HG03442 (cell line): ENCODE data around the gene IL24.

Experiments used
- ATAC-seq: cut with Tn5 transposase; IDR thresholded peaks from one replicate; pipeline ENCODE4 v1.9.1; 2021; ENCODE audit warnings: mild to moderate bottlenecking, moderate library complexity; ENCODE audit not compliant: unreplicated experiment

IL24 gene

DNA sequence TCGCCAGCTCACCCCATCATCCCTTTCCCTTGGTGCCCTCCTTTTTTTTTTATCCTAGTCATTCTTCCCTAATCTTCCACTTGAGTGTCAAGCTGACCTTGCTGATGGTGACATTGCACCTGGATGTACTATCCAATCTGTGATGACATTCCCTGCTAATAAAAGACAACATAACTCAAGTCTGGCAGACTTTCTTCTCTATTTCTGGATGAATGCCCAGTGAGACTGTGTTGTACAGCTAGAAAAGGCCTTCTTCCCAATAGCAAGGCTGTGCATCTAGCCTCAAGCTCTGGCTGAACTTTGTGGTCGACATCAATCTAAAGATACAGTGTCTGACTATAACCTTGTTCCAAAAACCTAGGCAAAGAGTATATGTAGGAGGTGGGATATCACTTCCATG, 6.4 kb downstream of the IL24 start:
- no peak for ATAC-seq

DNA sequence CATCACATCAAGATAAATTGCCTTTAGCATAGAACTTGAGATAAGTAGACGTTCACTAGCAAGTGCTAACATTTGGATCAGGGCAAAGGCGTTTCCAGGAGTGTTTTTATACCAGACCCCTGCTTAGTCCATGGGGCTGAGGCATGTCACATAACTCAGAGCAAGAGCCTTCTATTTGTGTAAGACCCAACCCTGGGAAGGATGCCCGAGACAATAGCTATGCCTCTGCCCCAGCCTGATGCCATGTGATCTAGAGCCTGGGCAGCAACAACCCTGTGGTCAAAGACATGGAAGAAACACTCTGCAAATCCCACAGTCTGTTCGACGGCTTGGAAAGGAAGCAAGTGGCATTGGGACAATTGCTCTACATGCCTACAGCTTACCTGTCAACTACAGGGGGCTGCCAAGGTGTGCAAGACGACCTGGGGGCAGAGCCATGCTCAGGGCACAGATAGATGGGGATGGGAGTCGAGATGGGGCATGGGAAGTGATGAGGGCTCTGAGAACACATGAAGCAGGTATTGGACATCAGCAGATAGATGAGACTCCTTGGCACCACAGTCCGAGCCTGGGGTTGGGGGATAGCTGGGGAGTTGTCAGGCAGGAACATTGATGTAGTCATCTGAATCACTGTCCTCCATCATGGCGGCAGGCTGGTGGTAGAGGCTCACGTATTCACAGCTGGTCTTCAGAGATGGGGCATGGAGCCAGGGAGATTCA, 7.3 kb downstream of the IL24 start:
- ATAC-seq, result no peak

DNA sequence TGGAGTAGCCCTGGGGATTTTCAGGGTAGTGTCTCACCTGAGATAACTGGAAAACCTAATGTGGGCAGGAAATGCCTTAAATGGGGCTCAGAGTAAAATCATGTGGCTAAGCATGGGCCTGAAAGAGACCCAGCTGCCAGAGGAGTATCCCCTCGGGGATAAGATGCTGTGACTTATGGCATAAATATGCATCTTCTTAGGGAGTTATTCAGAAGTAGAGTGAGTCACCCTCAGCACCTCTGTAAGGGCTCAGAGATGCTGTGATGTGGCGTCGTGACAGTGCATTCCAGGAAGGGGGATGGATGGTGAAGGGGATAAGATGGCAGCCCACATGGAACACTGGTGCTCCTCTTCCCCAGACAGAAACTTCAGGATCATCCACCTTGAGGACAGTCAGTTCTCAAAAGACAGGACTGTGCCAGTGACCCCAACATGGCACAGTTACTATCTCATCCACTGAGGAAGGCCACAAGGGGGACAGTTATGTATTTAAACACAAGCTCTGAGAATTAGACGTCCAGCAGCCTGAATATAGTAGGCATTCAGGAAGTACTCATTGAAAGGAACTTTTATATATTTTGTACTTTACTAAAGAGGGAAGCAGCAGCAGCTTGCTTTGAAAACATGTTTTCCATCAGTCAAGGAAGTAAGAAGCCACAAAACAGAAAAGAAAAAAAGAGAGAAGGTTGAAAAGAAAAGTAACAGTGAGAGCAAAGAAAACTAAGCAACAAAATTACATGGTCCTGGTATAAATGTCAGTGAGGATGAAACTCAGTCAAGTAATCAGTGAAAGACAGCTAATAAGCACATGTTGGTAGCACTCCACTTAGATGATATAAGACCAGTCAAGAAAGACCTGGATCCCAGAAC, 8.3 kb downstream of the IL24 start:
- ATAC-seq, result peak; percentile 66

DNA sequence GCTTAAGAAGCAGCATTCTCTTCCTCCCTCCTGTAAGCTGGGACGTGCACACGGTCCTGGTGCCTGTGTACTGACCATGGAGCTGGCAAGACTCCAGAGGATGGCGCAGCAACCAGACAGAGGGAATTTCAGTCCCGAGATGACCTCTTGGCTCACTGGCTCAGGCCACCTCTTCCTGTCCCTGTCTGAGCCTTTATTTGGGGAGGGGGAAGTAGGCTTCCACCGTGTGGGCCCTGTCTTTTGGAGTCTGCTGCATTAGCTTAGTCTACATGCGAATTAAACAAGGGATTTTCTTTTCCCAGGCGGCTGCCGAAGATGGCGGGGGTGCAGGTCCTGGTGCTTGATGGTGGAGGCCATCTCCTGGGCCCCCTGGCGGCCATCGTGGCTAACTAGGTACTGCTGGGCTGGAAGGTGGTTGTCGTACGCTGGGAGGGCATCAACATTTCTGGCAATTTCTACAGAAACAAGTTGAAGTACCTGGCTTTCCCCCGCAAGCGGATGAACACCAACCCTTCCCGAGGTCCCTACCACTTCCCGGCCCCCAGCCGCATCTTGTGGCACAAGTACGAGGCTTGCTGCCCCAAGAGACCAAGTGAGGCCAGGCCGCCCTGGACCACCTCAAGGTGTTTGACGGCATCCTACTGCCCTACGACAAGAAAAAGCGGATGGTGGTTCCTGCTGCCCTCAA, 10.2 kb downstream of the IL24 start:
- no peak for ATAC-seq

DNA sequence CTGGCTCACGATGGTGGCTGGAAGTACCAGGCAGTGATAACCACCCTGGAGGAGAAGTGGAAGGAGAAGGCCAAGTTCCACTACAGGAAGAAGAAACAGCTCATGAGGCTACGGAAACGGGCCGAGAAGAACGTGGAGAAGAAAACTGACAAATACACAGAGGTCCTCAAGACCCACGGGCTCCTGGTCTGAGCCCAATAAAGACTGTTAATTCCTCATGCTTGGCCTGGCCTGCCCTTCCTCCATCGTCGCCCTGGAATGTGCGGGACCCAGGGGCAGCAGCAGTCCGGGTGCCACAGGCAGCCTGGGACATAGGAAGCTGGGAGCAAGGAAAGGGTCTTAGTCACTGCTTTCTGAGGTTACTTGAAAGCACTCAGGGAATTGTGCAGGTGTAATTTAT, 10.8 kb downstream of the IL24 start:
- no peak for ATAC-seq

DNA sequence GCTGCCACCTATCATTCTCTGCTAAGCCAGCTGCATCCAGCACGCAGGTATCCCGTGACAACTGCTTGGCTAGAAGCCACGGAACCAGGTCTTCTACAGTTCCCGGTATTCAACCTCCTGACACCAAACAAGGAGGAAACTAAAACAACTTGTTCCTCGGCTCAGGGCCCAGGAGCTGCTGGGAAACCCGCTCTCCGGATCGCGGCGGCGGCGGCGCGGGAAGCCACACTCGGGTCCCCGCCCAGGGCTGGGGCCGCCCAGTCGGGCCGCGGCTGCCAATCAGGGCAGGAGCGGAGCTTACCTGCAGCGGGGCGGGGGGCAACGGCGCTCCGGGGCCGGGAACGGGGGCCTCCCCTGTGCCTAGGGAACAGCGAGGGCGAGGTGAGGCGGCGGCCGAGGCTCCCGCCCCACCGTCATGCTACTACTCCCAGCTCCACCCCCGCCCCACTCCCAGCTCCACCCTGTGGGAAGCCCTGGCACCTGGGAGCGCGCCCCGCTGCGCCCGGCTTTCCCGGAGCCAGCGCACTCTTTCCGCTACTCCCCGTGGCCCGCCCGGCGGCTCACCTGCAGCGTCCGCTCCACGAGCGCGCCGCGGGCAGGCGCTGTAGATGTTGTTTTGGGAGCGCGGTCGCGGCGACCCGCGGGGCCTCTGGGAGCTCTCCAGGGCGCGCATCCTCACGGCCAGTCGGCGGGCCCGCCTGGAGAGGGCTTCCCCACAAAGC, 12.1 kb downstream of the IL24 start:
- no peak for ATAC-seq

DNA sequence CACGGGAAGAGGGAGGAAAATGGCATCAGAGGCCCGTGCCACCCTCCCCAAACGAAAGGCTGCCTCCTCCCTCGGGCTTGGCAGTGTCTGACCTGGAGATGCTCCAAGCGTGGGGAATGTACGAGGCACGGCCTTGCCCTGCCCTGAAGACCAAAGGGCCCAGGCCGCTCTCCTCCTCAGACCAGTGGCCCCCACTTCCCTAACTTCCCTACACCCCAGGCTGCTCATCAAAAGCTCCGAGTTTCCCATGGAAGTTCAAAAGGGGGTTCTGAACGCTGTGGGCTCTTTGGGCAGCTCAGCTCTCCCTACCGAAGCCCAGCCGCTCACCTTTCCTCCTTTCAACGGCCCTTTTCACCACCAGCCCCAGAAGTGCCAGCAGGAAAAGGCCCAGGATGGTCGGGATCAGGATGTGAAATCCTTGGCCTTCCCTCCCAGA, 12.7 kb downstream of the IL24 start:
- ATAC-seq, result no peak

DNA sequence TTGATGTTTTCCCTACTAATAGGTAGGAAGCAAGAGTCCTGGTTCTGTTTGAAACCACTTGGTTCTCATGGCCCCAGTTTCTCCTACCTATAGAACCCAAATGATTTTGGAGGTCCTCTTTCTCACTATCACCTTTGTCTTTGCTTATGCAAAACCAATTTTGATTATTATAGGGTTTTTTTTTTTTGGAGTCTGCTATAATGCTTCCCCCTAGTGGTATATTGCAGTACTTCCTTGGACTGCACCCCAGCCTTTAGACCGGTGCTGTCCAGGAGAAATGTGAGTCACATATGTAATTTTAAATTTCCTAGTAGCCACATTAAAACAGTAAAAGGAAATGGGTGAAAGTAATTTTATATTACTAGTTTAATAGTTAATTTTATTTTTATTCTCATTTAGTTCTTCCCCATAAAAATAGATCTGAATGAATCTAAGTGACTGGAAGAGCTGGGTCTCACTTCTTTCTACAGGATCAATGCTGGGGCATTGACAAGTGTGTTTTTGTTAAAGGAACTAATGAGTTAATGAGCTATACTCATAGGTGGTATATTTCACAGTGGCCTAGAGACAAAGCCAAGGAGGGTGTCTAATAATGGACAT, 13.9 kb downstream of the IL24 start:
- no peak for ATAC-seq

DNA sequence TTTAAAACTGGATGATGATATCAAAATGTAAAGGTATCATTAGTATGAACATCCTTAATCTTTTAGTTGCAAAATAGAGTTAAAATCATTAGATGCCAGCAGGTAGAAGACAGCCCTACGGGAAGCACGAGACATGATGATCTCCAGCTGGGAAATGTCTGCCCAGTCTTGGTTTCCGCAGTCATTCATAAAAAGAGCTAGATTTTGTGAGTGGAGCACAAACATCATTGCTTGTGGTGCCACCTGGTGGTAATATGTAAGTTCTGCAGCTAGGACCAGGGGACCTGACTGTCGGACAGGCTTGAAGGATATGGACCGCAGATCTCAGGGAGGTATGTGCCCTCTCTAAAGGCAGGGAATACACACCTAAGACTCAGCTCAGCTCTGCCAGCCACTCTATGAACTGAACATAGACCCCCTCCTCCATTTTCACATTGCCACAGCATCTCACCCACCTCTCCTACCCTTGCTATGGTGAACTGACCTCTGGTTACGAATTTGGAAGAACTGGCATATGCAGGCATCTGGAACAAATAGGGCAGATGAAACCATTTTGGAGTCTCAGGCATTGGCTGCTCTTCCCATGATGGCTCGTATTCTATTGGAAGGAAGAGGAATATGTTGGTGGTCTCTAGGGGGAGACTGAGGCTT, 15.3 kb downstream of the IL24 start:
- no peak for ATAC-seq

DNA sequence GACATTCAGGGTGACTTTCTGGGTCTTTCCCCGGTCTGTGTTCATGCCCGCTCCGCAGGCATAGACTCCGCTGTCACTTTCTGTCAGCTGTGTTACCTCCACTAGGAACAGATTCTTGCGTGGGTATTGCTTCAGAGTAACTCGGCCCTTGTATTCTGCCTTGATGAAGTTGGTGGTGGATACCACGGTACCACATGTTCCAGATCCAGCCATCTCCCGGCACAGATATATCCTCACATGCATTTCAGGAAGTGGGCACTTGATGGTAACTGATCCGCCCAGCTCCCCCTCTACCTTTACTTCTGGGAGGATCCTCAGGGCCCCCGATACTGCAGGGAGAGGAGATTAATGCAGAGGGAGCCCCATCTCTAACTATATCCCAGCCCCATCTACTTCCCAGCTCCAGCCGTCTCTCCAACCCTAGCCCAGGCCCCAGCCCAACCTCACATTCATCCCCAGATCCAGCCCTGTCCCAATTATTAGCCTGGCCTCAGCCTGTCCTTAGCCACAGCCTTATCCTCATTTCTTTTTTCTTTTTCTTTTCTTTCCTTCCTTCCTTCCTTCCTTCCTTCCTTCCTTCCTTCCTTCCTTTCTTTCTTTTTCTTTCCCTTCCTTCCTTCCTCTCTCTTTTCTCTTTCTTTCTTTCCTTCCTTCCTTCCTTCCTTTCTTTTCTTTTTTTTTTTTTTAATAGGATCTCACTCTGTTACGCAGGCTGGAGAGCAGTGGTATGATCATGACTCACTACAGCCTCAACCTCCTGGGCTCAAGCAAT, 16.7 kb downstream of the IL24 start:
- no peak for ATAC-seq

DNA sequence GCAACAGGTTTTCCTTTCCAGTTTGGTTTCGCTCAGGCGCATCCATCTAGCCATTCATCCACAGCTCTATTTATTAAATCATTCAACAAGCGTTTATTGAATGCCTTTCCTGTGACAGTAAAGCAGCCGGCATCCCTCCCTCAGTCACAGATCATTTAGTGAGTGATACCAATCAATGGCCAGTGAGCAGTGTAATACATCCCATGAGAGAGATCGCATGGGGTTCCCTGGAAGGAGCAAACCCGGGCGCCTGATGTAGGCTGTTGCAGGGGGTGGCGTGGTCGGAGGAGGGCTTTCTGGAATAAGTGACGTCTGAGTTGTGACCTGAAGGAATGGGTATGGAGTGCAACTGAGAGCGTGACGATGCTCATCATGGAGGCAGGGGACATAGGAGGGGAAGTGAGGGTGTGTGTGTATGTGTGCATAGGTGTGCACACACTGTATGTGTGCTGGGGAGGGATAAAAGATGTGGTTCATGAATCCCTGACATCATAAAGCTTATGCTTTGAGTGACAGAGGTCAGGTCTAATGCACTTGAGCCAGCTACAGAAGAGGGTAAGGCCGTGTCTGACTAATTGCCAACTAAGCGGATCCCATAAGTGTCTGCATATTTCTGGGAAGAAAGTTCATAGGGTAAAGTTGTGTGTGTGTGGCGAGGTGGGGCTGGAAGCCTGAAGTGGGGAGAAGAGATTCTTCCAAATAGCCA, 17.9 kb downstream of the IL24 start:
- no peak for ATAC-seq

DNA sequence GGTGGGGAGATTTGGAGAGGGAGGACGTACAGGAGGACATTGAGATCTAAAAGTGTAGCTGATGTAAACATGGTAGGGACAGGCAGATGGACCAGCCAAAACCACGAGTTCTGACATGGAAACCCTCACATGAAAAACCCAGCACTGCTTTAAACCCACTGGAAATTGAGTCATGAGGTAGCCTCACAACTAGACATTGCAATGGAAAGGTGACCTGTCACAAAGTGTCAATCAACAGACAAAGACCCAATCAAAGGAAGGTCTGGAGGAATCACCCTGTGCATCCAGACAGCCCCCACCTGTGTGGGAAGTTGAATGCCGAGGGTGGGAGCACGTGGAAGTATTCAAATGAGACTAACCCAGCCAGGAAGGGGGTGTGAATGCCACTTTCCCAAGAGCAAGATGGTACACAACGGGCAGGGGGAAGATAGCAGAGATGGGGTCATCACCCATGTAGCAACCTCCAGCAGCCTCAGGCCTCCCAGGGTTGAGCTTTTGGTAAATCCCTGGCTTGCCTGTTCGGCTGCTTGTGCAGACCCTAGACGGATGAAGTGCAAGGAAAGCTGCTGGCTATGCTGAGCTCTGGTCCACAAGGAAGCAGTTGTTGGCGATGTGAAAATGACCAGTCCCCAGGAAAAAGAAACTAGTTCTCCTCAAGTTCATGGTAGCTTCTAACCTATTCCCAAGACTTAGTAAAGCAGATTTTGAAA, 18.9 kb downstream of the IL24 start:
- ATAC-seq, result no peak

DNA sequence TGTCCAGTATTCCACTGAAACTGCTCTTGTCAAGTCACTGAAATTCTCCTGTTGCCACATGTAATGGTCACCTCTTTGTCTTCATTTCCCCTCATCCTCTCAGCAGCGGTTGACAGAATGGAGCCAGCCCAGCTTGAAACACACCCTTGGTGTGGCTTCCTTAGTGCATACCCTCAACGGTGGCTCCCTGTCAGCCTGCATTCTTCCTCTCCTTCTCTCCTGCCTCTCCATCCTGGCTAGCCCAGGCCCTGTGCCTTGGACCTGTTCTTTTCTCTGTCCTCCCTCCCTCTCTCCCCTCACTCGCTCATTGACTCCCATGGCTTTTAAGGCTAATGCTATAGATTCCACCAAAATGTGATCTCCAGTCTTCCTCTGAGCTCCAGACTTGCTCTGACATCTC, 20.8 kb downstream of the IL24 start:
- ATAC-seq, result no peak

DNA sequence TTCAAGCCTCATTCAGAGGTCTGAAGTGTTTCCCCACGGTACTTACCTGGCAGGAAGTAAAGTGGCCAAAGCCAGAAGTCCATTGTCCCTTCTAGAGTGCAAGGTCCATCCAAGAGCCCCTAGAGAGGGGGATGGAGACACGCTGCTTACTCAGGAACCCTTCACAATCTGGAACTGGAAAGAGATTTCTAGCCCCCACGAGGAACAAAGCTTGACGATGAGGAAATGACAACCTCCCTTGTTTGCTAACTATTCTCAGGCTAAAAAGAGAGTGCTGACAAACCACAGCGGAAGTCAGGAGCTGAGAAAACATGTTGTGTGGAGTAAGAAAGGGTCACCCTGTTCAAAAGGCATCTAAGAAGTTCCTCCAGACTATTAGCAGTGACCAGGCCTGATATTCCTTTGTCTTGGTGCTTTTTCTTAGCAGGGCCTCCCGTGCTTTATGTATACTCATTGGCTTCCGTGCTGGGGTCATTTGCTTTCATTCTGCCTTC, 24.6 kb downstream of the IL24 start, which contains the start of gene FCMR:
FCMR (minus strand) TSS at position 170 of the 494 bp plus-strand sequence; CDS start at position 83, 87 bp downstream.
- no peak for ATAC-seq

DNA sequence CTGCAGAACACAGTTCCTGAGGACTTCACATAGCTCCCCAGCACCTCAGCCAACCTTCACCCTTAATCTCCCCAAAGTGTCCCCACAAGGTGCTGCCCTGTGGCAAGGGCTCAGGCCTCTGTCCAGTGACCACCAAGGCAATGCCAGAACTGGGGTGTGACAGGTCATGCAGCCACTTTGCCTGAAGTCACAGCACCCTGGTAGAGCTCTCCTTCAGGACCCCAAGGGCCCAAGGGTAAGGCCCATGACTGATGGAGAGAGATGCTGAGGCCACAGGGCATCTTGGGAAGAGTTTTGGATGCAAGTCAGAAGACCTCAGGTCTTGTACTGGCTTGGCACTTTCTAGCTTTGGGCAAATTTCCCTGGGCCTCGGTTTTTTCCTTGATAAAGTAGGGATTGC, 25.3 kb downstream of the IL24 start:
- ATAC-seq, result no peak

DNA sequence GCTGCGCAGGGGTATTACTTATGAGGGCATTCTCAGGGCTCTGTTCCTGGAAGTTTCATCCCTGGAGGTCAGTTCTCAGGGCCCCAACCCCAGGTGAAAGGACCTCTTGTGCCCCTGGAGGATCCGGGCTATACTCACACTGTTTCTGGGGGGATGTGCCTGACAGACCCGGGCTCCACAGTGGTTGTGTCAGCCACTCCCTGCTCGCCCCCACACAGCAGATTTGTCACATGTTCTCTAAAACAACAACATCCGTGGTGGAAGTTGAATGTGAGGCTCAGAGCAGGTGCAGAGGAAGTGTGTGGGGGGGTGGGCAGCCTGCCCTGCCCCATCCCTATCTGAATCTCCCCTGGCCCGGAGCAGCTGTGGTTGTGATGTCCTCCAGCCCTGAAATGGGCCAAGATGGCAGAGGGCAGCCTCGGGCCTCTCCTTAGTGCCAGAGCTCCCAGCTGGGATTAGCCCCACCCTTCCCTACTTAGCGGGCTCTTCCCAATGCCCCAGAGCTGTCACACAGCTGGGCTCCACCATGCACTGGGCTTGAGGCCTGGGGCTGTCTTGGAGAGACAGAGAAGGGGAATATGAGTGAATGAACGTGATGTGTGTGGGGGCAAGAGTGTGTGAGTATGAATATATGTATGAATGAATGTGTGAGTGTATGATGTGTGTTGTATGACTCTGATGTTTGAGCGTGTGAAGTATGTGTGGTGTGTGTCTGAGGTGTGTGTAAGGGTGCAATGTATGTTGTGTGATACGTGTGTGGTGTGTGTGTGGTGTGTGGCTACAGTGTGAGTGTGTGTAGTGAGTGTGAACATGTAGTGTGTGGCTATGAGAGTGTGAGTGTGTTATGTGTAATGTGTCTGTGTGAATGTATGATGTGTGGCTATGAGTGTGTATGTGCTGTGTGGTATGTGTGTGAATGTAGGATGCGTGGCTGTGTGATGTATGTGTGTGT, 26.0 kb downstream of the IL24 start:
- peak; percentile 45 for ATAC-seq
